ENCODE measurements around the gene TAC1. TPM values are rescaled to one million over a fixed set of nuclear protein-coding genes. Genes with fewer than 3 reads are reported as not detected.
A peak's percentile ranks its signal among the peaks of the same experiment; 100 is the strongest.

Gene TAC1, protein sequence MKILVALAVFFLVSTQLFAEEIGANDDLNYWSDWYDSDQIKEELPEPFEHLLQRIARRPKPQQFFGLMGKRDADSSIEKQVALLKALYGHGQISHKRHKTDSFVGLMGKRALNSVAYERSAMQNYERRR
- total RNA-seq: not detected in 2 replicates
- long read RNA-seq: 0 reads

- Mint-ChIP-seq H3K36me3 (ENCODE audit: unreplicated experiment) (no peaks in the 10 kb centered on the region), H3K4me3 (ENCODE audit: unreplicated experiment) (peak within 1 kb of the TSS; percentile 69), H3K27me3 (ENCODE audit: unreplicated experiment) (peaks cover 69% of the 10 kb centered on the region), H3K27ac (ENCODE audit: unreplicated experiment) (peak within 1 kb of the TSS; percentile 39), H3K4me1 (ENCODE audit: unreplicated experiment) (peaks cover 26% of the 10 kb centered on the region), H3K9me3 (ENCODE audit: unreplicated experiment) (no peaks in the 10 kb centered on the region)
- no peak for TF ChIP-seq CTCF (IDR thresholded peaks at IDR 0.05)
- no peak for DNase-seq (ENCODE audit: extremely low spot score, unreplicated experiment)
These were observed at the start of gene TAC1 for GRCh38 chr7:97731736-97732564. Gene TAC1 (plus strand): TSS chr7:97732086. CDS start chr7:97732613, 527 bp downstream.

DNA sequence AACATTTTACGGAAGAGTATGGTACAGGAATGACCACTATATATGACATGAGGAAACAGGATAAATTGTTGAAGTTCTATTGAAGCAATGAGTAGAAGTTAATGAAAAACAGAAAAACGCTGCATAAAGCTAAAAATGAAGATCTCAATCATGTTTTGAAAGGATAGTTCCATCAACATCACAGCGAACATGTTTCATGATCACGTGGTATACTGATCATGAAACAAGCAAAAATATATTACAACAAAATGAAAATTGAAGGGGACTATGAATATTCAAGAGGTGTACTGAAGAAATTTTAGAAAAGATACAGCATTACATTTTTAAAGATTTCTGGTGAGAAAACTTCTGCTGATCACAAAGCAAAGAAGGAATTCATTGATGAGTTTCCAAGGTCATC is 45.9 kb upstream of the TAC1 start:
- Mint-ChIP-seq H3K4me1 (ENCODE audit: unreplicated experiment) (no peaks in the 10 kb centered on the region), H3K36me3 (ENCODE audit: unreplicated experiment) (no peaks in the 10 kb centered on the region), H3K27ac (ENCODE audit: unreplicated experiment) (no peak overlapping the region), H3K4me3 (ENCODE audit: unreplicated experiment) (no peak overlapping the region), H3K9me3 (ENCODE audit: unreplicated experiment) (no peaks in the 10 kb centered on the region), H3K27me3 (ENCODE audit: unreplicated experiment) (no peaks in the 10 kb centered on the region)
- no peak for DNase-seq (ENCODE audit: extremely low spot score, unreplicated experiment)
- TF ChIP-seq CTCF (IDR thresholded peaks at IDR 0.05): no peak

GRCh38 chr7:97693586-97693985 is 38.3 kb upstream of the TAC1 start:
- no peaks in the 10 kb centered on the region for H3K36me3 Mint-ChIP-seq (ENCODE audit: unreplicated experiment)
- no peak overlapping the region for H3K27ac Mint-ChIP-seq (ENCODE audit: unreplicated experiment)
- H3K4me1 Mint-ChIP-seq (ENCODE audit: unreplicated experiment): no peaks in the 10 kb centered on the region
- H3K4me3 Mint-ChIP-seq (ENCODE audit: unreplicated experiment): no peak overlapping the region
- no peaks in the 10 kb centered on the region for H3K27me3 Mint-ChIP-seq (ENCODE audit: unreplicated experiment)
- TF ChIP-seq CTCF (IDR thresholded peaks at IDR 0.05): no peak
- H3K9me3 Mint-ChIP-seq (ENCODE audit: unreplicated experiment): peaks cover 7% of the 10 kb centered on the region
- DNase-seq (ENCODE audit: extremely low spot score, unreplicated experiment): no peak

GRCh38 chr7:97694355-97694754 is 37.5 kb upstream of the TAC1 start:
- TF ChIP-seq CTCF (IDR thresholded peaks at IDR 0.05): no peak

GRCh38 chr7:97697396-97697795 is 34.5 kb upstream of the TAC1 start:
- DNase-seq (ENCODE audit: extremely low spot score, unreplicated experiment): no peak
- Mint-ChIP-seq H3K9me3 (ENCODE audit: unreplicated experiment) (peaks cover 7% of the 10 kb centered on the region), H3K4me1 (ENCODE audit: unreplicated experiment) (no peaks in the 10 kb centered on the region), H3K4me3 (ENCODE audit: unreplicated experiment) (no peak overlapping the region), H3K27me3 (ENCODE audit: unreplicated experiment) (no peaks in the 10 kb centered on the region), H3K27ac (ENCODE audit: unreplicated experiment) (no peak overlapping the region), H3K36me3 (ENCODE audit: unreplicated experiment) (no peaks in the 10 kb centered on the region)
- no peak for TF ChIP-seq CTCF (IDR thresholded peaks at IDR 0.05)

More at GRCh38 chr7:97694355-97694754, 37.5 kb upstream of the TAC1 start:
- H3K36me3 Mint-ChIP-seq (ENCODE audit: unreplicated experiment): no peaks in the 10 kb centered on the region
- no peaks in the 10 kb centered on the region for H3K4me1 Mint-ChIP-seq (ENCODE audit: unreplicated experiment)
- no peaks in the 10 kb centered on the region for H3K27me3 Mint-ChIP-seq (ENCODE audit: unreplicated experiment)
- no peak overlapping the region for H3K27ac Mint-ChIP-seq (ENCODE audit: unreplicated experiment)
- H3K9me3 Mint-ChIP-seq (ENCODE audit: unreplicated experiment): peaks cover 7% of the 10 kb centered on the region
- no peak overlapping the region for H3K4me3 Mint-ChIP-seq (ENCODE audit: unreplicated experiment)
- DNase-seq (ENCODE audit: extremely low spot score, unreplicated experiment): no peak
